HG02840 (cell line): ENCODE results near the gene PARD3.

ENCODE experiments used
- ATAC-seq: cut with Tn5 transposase; IDR thresholded peaks from one replicate; pipeline ENCODE4 v1.9.1; 2021; ENCODE audit warnings: mild to moderate bottlenecking, moderate library complexity, moderate number of reproducible peaks; ENCODE audit not compliant: unreplicated experiment, low FRiP score

The PARD3 gene

GRCh38 chr10:34188221-34188620 is 626.9 kb downstream of the PARD3 start:
- no peak for ATAC-seq

DNA sequence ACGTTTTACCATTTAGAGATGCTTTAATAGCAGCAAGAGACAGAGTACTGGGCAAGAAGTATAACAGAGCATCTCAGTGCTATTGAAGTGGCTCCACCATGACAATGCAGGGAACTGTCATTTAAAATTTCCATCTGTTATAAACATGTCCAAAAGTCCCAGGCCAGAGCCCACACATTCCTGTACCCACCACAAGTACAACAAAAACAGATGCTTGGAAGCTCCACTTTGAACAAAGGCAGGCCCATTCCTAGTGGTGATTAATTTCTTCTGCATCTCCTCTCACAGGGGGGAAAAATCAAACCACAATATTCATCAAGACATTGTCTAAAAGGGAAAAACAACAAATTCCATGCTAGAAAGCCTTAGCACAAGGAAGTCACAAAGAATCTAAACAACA is 627.9 kb downstream of the PARD3 start:
- no peak for ATAC-seq

DNA sequence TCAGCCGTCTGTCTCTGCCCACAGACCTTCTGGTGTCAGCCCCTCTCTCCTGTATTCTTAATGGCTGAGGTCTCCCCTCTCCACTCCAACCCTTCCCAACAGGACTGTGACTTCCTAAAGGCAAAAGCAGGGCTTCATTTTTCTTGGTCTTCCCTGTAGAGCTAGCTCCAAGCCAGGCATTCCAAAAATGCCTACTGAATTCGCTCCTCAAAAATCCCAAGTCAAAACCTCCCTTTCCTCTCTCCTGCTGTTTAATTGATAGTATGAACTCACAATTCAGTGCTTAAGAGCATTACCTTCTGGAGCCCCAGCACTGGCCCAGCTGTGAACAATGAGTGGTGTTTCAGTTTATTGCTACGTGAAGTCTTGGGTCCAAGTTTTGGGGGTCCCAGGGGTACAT is 628.4 kb downstream of the PARD3 start:
- ATAC-seq, result no peak

- ATAC-seq, result no peak
Observed at GRCh38 chr10:34185998-34186397, 629.1 kb downstream of the PARD3 start.

DNA sequence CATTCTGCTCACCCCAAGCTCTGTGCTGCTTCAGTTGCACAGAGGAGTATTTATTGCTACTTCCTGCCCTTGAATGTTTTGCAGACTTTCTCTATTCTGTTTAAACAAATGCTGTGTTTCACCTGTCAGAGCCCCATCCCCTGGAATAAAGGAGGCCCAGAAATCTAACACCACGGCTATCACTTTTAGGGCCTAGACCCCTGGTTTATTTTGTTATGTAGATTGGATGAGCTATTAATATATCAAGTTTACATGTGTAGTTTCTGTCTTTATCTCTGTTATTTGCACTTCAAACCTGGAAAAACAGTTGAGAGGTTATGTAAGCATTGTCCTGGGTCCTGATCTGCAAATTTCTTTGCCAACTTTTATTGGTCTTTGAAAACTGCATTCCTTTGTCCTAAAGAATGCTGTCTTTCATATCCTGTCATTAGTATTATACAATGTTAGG is 630.1 kb downstream of the PARD3 start:
- no peak for ATAC-seq

DNA sequence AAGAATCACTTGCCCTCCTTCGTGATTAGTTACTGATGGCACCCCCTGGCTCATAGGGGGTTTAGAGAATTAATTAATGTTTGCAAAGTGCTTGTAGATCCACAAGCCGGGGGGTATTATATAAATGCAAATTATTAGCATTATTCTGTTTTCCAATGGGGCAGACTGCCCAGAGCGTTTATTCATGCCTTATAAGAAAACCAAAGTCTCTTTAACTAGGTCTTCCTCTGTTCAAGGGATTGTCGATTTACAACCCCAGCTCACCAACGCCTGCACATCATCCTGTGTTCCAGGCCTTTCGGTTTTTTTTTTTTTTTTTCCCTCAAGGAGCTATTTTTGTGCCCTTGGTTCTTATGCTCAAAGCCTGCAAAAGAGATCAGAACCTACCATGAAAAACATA is 630.7 kb downstream of the PARD3 start:
- no peak for ATAC-seq

GRCh38 chr10:34183016-34183796 is 631.9 kb downstream of the PARD3 start:
- ATAC-seq, result no peak

- no peak for ATAC-seq
Observed at GRCh38 chr10:34181553-34182300, 633.4 kb downstream of the PARD3 start.

GRCh38 chr10:34180749-34181148 is 634.3 kb downstream of the PARD3 start:
- no peak for ATAC-seq

DNA sequence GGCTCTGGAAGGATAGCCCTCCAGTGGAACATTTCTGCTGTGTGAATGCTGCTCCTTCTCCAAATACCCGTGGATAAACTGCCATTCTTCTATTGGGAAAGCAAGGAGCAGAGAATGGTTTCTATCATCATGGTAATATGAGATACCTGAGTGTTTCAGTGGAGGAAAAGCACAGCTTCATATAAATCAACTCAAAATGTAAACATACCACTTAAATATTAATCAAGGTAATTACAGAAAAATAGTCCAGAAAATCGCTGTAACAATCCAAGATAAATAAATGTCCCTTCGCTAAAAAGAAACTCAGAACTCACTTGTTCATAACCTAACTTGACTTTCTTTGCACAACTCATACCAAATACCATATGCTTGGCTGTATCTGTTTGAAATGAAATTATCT is 635.8 kb downstream of the PARD3 start:
- ATAC-seq, result no peak

DNA sequence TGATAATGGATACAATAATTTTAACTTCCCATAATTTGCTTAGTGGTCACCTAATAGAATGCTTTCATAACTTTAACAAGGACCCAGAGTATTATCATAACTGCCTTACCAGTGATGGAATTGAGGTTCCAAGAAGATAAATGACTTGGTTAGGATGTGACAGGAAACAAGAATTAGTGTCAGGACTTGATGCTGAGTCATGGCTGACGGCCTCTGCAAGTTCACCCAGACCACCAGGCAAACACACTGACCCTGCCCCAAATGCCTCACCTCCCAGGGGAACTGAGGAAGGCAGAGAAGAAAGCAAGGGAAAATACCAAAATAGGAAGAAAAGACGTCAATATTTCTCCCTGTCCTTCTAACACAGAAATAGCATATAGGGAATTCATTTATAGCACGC is 636.3 kb downstream of the PARD3 start:
- ATAC-seq, result no peak

DNA sequence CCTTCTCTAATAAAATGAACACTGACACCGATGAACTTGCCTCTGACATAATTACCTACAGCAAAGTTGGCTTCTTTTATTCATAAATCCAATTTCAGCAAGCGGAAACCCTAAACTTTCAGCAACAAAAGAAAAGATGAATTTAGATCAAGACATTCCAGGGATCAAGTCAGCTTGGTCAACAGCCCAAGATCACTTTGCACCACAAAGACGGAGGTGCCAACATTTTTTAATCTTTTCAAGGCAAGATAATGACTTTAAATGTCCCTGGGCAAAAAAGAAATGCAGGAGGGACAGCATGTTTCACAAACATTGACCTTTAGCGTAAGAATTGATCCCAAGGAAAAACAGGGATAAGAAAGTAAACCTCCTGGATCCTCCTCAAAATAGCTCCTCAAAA is 636.9 kb downstream of the PARD3 start:
- no peak for ATAC-seq

GRCh38 chr10:34177445-34177844 is 637.7 kb downstream of the PARD3 start:
- no peak for ATAC-seq

- no peak for ATAC-seq
Observed at GRCh38 chr10:34176351-34176750, 638.7 kb downstream of the PARD3 start.

- ATAC-seq, result no peak
Observed at GRCh38 chr10:34175121-34175520, 640.0 kb downstream of the PARD3 start.

- ATAC-seq, result no peak
Observed at GRCh38 chr10:34172936-34173533, 642.1 kb downstream of the PARD3 start.

DNA sequence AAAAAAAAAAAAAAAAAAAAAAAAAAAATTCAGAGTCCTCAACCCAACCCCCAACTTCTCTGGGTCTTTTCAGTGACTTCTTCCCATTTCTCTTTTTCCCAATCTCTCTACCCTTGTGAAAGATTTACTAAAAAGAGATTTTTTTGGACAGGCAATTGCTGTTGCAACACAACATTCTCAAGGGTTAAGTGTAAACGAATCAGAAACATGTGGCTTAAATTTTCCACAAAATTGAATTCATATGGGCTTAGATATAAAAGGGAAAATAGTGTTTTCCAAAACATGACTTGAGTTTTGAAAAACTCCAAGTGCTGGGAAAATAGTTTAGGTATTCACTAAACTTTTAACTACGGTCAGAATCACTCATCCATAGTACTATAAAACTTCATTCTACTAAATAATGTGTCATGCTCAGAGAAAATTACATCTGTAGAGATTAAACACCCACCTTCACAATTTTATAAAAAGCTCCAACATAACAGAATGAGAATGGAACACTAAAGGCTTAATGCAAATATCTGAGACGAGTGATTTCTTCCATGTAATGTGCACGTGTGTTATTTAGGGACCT is 643.1 kb downstream of the PARD3 start:
- no peak for ATAC-seq

DNA sequence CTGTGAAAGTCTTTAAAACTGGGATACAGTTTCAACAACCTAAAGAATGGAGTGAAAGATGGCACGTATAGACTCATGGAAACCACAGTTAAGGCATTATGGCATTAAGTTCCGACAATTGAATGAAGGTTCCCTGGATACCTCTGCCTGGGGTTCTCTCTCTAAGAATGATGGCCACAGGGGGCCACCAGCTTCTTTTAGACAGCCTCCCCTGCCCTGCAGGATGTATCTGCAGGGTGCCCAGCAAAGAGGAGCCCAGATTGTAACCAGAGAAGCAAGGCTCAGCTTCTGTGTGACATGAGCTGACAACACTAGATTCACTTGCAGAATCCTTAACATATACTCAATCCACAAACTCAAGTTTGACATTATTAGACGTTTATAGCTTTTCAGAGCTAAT is 645.4 kb downstream of the PARD3 start:
- ATAC-seq, result no peak

DNA sequence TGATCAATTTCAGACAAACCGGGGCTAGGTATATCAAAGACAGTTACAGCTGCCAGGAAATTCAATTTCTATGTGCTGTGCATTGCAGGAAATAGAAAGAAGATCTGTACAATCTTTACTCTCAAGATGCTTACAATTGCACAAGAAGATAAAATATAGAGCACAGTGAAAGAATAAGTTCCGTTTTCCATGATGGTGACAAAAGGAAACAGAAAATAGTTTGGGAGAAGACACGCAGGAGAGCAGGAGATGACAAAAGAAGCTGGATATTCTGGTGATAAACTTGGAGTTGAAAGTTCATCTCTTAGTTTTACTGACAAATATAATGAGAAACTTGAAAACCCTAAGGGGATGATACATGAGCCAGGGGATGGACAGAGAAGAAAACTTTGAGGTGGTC is 646.0 kb downstream of the PARD3 start:
- ATAC-seq, result no peak

GRCh38 chr10:34168439-34168838 is 646.7 kb downstream of the PARD3 start:
- ATAC-seq, result no peak

DNA sequence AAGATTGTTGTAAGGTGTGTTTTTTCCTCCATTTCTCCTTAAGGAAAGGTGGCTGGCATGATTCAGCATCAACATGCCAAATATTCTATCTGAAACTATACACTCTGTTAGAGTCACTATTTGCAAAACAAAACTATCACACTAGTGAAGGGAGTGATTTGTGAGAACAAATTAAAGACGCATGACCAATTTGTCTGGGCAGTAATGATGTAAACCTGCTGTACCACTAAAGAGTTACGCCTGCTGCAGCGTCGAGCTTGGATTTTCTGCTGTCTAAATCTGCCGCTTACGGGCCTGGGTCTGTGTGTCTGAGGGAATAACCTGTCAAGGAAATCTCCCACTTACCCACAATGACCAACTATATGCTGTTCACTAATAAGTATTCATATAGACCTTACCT is 648.3 kb downstream of the PARD3 start:
- ATAC-seq, result no peak
